ENCODE results near the gene TMOD1. TPM values are rescaled to one million over a fixed set of nuclear protein-coding genes. Genes with fewer than 3 reads are reported as not detected.
"Not testable (repeated sequence)": the region's sequence is repeated elsewhere in the genome, so short reads cannot be mapped to it uniquely, and the experiment has no call there.

TMOD1 gene
- total RNA-seq, 2 experiments from 2014 or later: not detected

- no TSS peak for BruUV-seq (replicated peaks)
- H3K9me2 ChIP-seq (ENCODE audit: insufficient read depth, low read length): no peaks in the 10 kb centered on the region
- no peak overlapping the region for H3K27ac ChIP-seq (ENCODE audit: low read depth, low read length, poor library complexity, severe bottlenecking)
- intact Hi-C loops (cut with micrococcal nuclease; ENCODE audit: unreplicated experiment): no loop called here
- CTCF ChIA-PET (ENCODE audit: unreplicated experiment): no interaction called here
- POLR2A ChIA-PET: no interaction called here
- H3K4me3 ChIP-seq (ENCODE audit: low read depth, low read length, poor library complexity, severe bottlenecking): no peak overlapping the region
- no peaks in the 10 kb centered on the region for H3K4me1 ChIP-seq (ENCODE audit: insufficient read depth, low read length, poor library complexity, severe bottlenecking)
- TF ChIP-seq CTCF (conservative IDR thresholded peaks at IDR 0.05; ENCODE audit: low read length): no peak
- no peak for TF ChIP-seq EZH2phosphoT487 (IDR thresholded peaks at IDR 0.05; ENCODE audit: borderline replicate concordance, low read depth, low read length)
- H3K79me2 ChIP-seq (ENCODE audit: insufficient read depth, low read depth, low read length): no peaks in the 10 kb centered on the region
- H3K9me3 ChIP-seq (ENCODE audit: low read length): no peaks in the 10 kb centered on the region
- H4K20me1 ChIP-seq (ENCODE audit: insufficient read depth, low read length): no peaks in the 10 kb centered on the region
- no peak overlapping the region for H3K4me2 ChIP-seq (ENCODE audit: low read length)
- no peaks in the 10 kb centered on the region for H3K36me3 ChIP-seq (ENCODE audit: insufficient read depth, low read length)
- no peak overlapping the region for H2AFZ ChIP-seq (ENCODE audit: low read length)
- no peak for DNase-seq (ENCODE audit: low spot score)
Measured at GRCh38 chr9:97578846-97579245, 77.4 kb downstream of the TMOD1 start.

- DNase-seq (ENCODE audit: low spot score): no peak
- no peak overlapping the region for H3K27ac ChIP-seq (ENCODE audit: low read depth, low read length, poor library complexity, severe bottlenecking)
- no peak overlapping the region for H2AFZ ChIP-seq (ENCODE audit: low read length)
- H3K36me3 ChIP-seq (ENCODE audit: insufficient read depth, low read length): no peaks in the 10 kb centered on the region
- H3K79me2 ChIP-seq (ENCODE audit: insufficient read depth, low read depth, low read length): no peaks in the 10 kb centered on the region
- CTCF ChIA-PET (ENCODE audit: unreplicated experiment): no interaction called here
- POLR2A ChIA-PET: interaction anchor here (0.7 kb wide), 1 partner anchor 9 kb away, joined by 3 read pairs; no protein-coding TSS in a partner anchor
- no peaks in the 10 kb centered on the region for H3K4me1 ChIP-seq (ENCODE audit: insufficient read depth, low read length, poor library complexity, severe bottlenecking)
- BruUV-seq (replicated peaks): no TSS peak
- no peak overlapping the region for H3K4me2 ChIP-seq (ENCODE audit: low read length)
- no peaks in the 10 kb centered on the region for H4K20me1 ChIP-seq (ENCODE audit: insufficient read depth, low read length)
- no peak overlapping the region for H3K4me3 ChIP-seq (ENCODE audit: low read depth, low read length, poor library complexity, severe bottlenecking)
- H3K9me2 ChIP-seq (ENCODE audit: insufficient read depth, low read length): no peaks in the 10 kb centered on the region
- intact Hi-C loops (cut with micrococcal nuclease; ENCODE audit: unreplicated experiment): no loop called here
- H3K9me3 ChIP-seq (ENCODE audit: low read length): no peaks in the 10 kb centered on the region
- TF ChIP-seq CTCF (conservative IDR thresholded peaks at IDR 0.05; ENCODE audit: low read length) (no peak), EZH2phosphoT487 (IDR thresholded peaks at IDR 0.05; ENCODE audit: borderline replicate concordance, low read depth, low read length) (no peak)
Measured at GRCh38 chr9:97579914-97580313, 78.4 kb downstream of the TMOD1 start.

- H3K4me3 ChIP-seq (ENCODE audit: low read depth, low read length, poor library complexity, severe bottlenecking); H3K27ac ChIP-seq (ENCODE audit: low read depth, low read length, poor library complexity, severe bottlenecking); H3K36me3 ChIP-seq (ENCODE audit: insufficient read depth, low read length); H3K4me2 ChIP-seq (ENCODE audit: low read length); intact Hi-C loops (cut with micrococcal nuclease; ENCODE audit: unreplicated experiment); POLR2A ChIA-PET; H4K20me1 ChIP-seq (ENCODE audit: insufficient read depth, low read length); H3K9me2 ChIP-seq (ENCODE audit: insufficient read depth, low read length); H3K79me2 ChIP-seq (ENCODE audit: insufficient read depth, low read depth, low read length); H3K9me3 ChIP-seq (ENCODE audit: low read length); H3K4me1 ChIP-seq (ENCODE audit: insufficient read depth, low read length, poor library complexity, severe bottlenecking); BruUV-seq (replicated peaks); H2AFZ ChIP-seq (ENCODE audit: low read length); CTCF ChIA-PET (ENCODE audit: unreplicated experiment); DNase-seq (ENCODE audit: low spot score): not testable (repeated sequence)
Measured at GRCh38 chr9:97581590-97581989, 80.1 kb downstream of the TMOD1 start.

GRCh38 chr9:97584778-97585177, 83.3 kb downstream of the TMOD1 start:
- H3K4me1 ChIP-seq (ENCODE audit: insufficient read depth, low read length, poor library complexity, severe bottlenecking); BruUV-seq (replicated peaks); DNase-seq (ENCODE audit: low spot score); H3K4me2 ChIP-seq (ENCODE audit: low read length); H3K27ac ChIP-seq (ENCODE audit: low read depth, low read length, poor library complexity, severe bottlenecking); H3K9me3 ChIP-seq (ENCODE audit: low read length); H3K36me3 ChIP-seq (ENCODE audit: insufficient read depth, low read length); intact Hi-C loops (cut with micrococcal nuclease; ENCODE audit: unreplicated experiment); H3K9me2 ChIP-seq (ENCODE audit: insufficient read depth, low read length); H2AFZ ChIP-seq (ENCODE audit: low read length); H3K79me2 ChIP-seq (ENCODE audit: insufficient read depth, low read depth, low read length); H3K4me3 ChIP-seq (ENCODE audit: low read depth, low read length, poor library complexity, severe bottlenecking); CTCF ChIA-PET (ENCODE audit: unreplicated experiment); H4K20me1 ChIP-seq (ENCODE audit: insufficient read depth, low read length); POLR2A ChIA-PET: not testable (repeated sequence)

GRCh38 chr9:97586909-97587308, 85.4 kb downstream of the TMOD1 start:
- H3K4me1 ChIP-seq (ENCODE audit: insufficient read depth, low read length, poor library complexity, severe bottlenecking); intact Hi-C loops (cut with micrococcal nuclease; ENCODE audit: unreplicated experiment); H3K9me2 ChIP-seq (ENCODE audit: insufficient read depth, low read length); DNase-seq (ENCODE audit: low spot score); CTCF ChIA-PET (ENCODE audit: unreplicated experiment); H3K9me3 ChIP-seq (ENCODE audit: low read length); H3K4me2 ChIP-seq (ENCODE audit: low read length); H4K20me1 ChIP-seq (ENCODE audit: insufficient read depth, low read length); H3K79me2 ChIP-seq (ENCODE audit: insufficient read depth, low read depth, low read length); H2AFZ ChIP-seq (ENCODE audit: low read length); BruUV-seq (replicated peaks); H3K36me3 ChIP-seq (ENCODE audit: insufficient read depth, low read length); H3K4me3 ChIP-seq (ENCODE audit: low read depth, low read length, poor library complexity, severe bottlenecking); H3K27ac ChIP-seq (ENCODE audit: low read depth, low read length, poor library complexity, severe bottlenecking): not testable (repeated sequence)
- POLR2A ChIA-PET: interaction anchor here (1.1 kb wide), 1 partner anchor 46 kb away, joined by 3 read pairs; no protein-coding TSS in a partner anchor

Data from OCI-LY7 (cell line).